ENCODE data around the gene DBF4B.
"Not testable (repeated sequence)": the region's sequence is repeated elsewhere in the genome, so short reads cannot be mapped to it uniquely, and the experiment has no call there.

DBF4B gene

GRCh38 chr17:44733753-44734152 lies 25.3 kb downstream of the DBF4B start:
- peak; percentile 34 for DNase-seq (ENCODE audit: low spot score)

- no peak for DNase-seq (ENCODE audit: low spot score)
These were observed 25.8 kb downstream of the DBF4B start for GRCh38 chr17:44734272-44734671.

GRCh38 chr17:44736551-44737240 lies 28.2 kb downstream of the DBF4B start:
- no peak for DNase-seq (ENCODE audit: low spot score)

- no peak for DNase-seq (ENCODE audit: low spot score)
These were observed 29.9 kb downstream of the DBF4B start for GRCh38 chr17:44738214-44738906.

GRCh38 chr17:44741316-44741715 lies 32.9 kb downstream of the DBF4B start:
- DNase-seq (ENCODE audit: low spot score) = no peak

GRCh38 chr17:44745301-44745700 lies 36.8 kb downstream of the DBF4B start:
- DNase-seq (ENCODE audit: low spot score) = no peak

- not testable (repeated sequence) for DNase-seq (ENCODE audit: low spot score)
These were observed 37.3 kb downstream of the DBF4B start for GRCh38 chr17:44745738-44746137.

GRCh38 chr17:44747566-44747965 lies 39.1 kb downstream of the DBF4B start:
- no peak for DNase-seq (ENCODE audit: low spot score)

GRCh38 chr17:44749076-44749979 lies 40.9 kb downstream of the DBF4B start:
- DNase-seq (ENCODE audit: low spot score) = no peak

GRCh38 chr17:44749980-44750318 lies 41.5 kb downstream of the DBF4B start:
- no peak for DNase-seq (ENCODE audit: low spot score)

- no peak for DNase-seq (ENCODE audit: low spot score)
These were observed 42.9 kb downstream of the DBF4B start for GRCh38 chr17:44751331-44751730.

GRCh38 chr17:44751806-44752205 lies 43.3 kb downstream of the DBF4B start:
- no peak for DNase-seq (ENCODE audit: low spot score)

GRCh38 chr17:44752953-44753861 lies 44.7 kb downstream of the DBF4B start:
- no peak for DNase-seq (ENCODE audit: low spot score)

- DNase-seq (ENCODE audit: low spot score) = no peak
These were observed 45.8 kb downstream of the DBF4B start for GRCh38 chr17:44754276-44754675.

GRCh38 chr17:44755180-44755579 lies 46.7 kb downstream of the DBF4B start:
- DNase-seq (ENCODE audit: low spot score) = not testable (repeated sequence)

- DNase-seq (ENCODE audit: low spot score) = no peak
These were observed 48.8 kb downstream of the DBF4B start for GRCh38 chr17:44757045-44757917.

- DNase-seq (ENCODE audit: low spot score) = no peak
These were observed 49.5 kb downstream of the DBF4B start for GRCh38 chr17:44757918-44758413.

GRCh38 chr17:44758414-44759085 lies 50.1 kb downstream of the DBF4B start, which contains the start of gene ADAM11:
Gene ADAM11, plus strand, starts transcription at chr17:44758988. Its CDS starts 212 bp downstream, at chr17:44759200.
- peak; percentile 45 for DNase-seq (ENCODE audit: low spot score)

GRCh38 chr17:44759086-44759915 lies 50.8 kb downstream of the DBF4B start:
- peak; percentile 47 for DNase-seq (ENCODE audit: low spot score)
